ENCODE data around the gene FRAT2.

GRCh38 chr10:97292862-97293198 is 41.7 kb downstream of the FRAT2 start:
- TF ChIP-seq CTCF (IDR thresholded peaks at IDR 0.05; ENCODE audit: extremely low read depth in 1 of 2, insufficient read depth in 1 of 2, low read depth in 1 of 2, low read length in 2 of 2), result no peak
- no peak for TF ChIP-seq EZH2 (IDR thresholded peaks at IDR 0.05; ENCODE audit: borderline replicate concordance, low read depth, low read length, severe bottlenecking)
- no peak for TF ChIP-seq POLR2A (IDR thresholded peaks at IDR 0.05; ENCODE audit: low read depth, low read length)
- TF ChIP-seq POLR2AphosphoS5 (IDR thresholded peaks at IDR 0.05; ENCODE audit: insufficient read depth, low read depth, low read length), result no peak
- TF ChIP-seq MYC (IDR thresholded peaks at IDR 0.05; ENCODE audit: low read depth, low read length), result no peak
- TF ChIP-seq JUN (IDR thresholded peaks at IDR 0.05; ENCODE audit: borderline replicate concordance, insufficient read depth, insufficient read length, low read depth), result peak; percentile 11
- no peak for TF ChIP-seq FOS (IDR thresholded peaks at IDR 0.05; ENCODE audit: borderline replicate concordance, insufficient read depth, low read length)
- no peak for TF ChIP-seq MAX (IDR thresholded peaks at IDR 0.05; ENCODE audit: insufficient read depth, insufficient read length)
- no peak for TF ChIP-seq GATA2 (IDR thresholded peaks at IDR 0.05; ENCODE audit: insufficient read depth, insufficient read length, low read depth, low read length)

Measured in endothelial cell of umbilical vein (primary cell).